A549 (cell line): ENCODE data around the gene RTN4RL1. TPM values are rescaled to one million over a fixed set of nuclear protein-coding genes. Genes with fewer than 3 reads are reported as not detected.
A peak's percentile ranks its signal among the peaks of the same experiment; 100 is the strongest.

ENCODE experiments used
- ATAC-seq, 2 experiments: fragments of 200-7000 bp in 1 of 2; fragments of >200 bp in 1 of 2; cut with Nextera tagmentation in 1 of 2; cut with Tn5 transposase in 1 of 2; 3 replicates each; pipeline versions ENCODE4 v1.8.0 to v1.9.1; 2018 to 2020; ENCODE audit warnings: mild to moderate bottlenecking in 1 of 2, moderate library complexity in 1 of 2
- CTCF ChIA-PET: fragments of 300-600 bp; sonication (Branson Sonifier 250); formaldehyde crosslinking; extraction: SDS; loops from one replicate; lab custom pipeline; 2021; ENCODE audit warnings: antibody characterized with exemption, inconsistent platforms; lab: Yijun Ruan, JAX
- POLR2A ChIA-PET: fragments of 350-600 bp; formaldehyde crosslinking; extraction: SDS; loops from one replicate; lab custom pipeline; 2021; ENCODE audit warnings: antibody characterized with exemption, inconsistent platforms; lab: Yijun Ruan, JAX
- DNase-seq, 2 experiments: peaks; one replicate each; pipeline versions ENCODE4 v3.0.0 to v3.0.0-alpha.2; 2011 to 2016; ENCODE audit warnings: low read depth in 1 of 2, low spot score in 1 of 2
- FAIRE-seq: peaks from 2 replicates; lab custom pipeline; 2011; peaks lifted over from hg19 to GRCh38; lab: Jason Lieb, UNC
- H3K27ac ChIP-seq, 2 experiments: fragments of >200 bp; sonication (Bioruptor Twin); formaldehyde crosslinking; 3 replicates each; pipeline ENCODE4 v1.5.1; 2016 to 2017
- H3K4me1 ChIP-seq: fragments of >200 bp; sonication (Bioruptor Twin); formaldehyde crosslinking; 3 replicates; pipeline ENCODE4 v1.6.1; 2016
- H3K4me2 ChIP-seq: fragments of >200 bp; sonication (Bioruptor Twin); formaldehyde crosslinking; 3 replicates; pipeline ENCODE4 v1.6.1; 2016
- H3K4me3 ChIP-seq: fragments of >200 bp; sonication (Bioruptor Twin); formaldehyde crosslinking; 3 replicates; pipeline ENCODE4 v1.5.1; 2016
- H3K9me3 ChIP-seq: fragments of >200 bp; sonication (Bioruptor Twin); formaldehyde crosslinking; 3 replicates; pipeline ENCODE4 v1.6.1; 2016
- BHLHE40 ChIP-seq: IDR thresholded peaks from 2 replicates; pipeline ENCODE4 v1.6.1; 2012; ENCODE audit warnings: low read depth, low read length, inconsistent platforms
- CBX2 ChIP-seq: fragments of 200-600 bp; sonication (generic); IDR thresholded peaks from 2 replicates; pipeline ENCODE4 v1.6.1; 2016; ENCODE audit warnings: low read depth, mild to moderate bottlenecking, borderline replicate concordance
- CTCF ChIP-seq: fragments of >200 bp; sonication (Bioruptor Twin); formaldehyde crosslinking; IDR thresholded peaks from 3 replicates; pipeline ENCODE4 v1.5.1; 2016
- E2F6 ChIP-seq: IDR thresholded peaks from 2 replicates; pipeline ENCODE4 v1.6.1; 2012; ENCODE audit warnings: low read depth, borderline replicate concordance
- EHMT2 ChIP-seq: fragments of 200-600 bp; sonication (generic); IDR thresholded peaks from 2 replicates; pipeline ENCODE4 v1.6.1; 2016; ENCODE audit warnings: antibody characterized with exemption, low read depth, mild to moderate bottlenecking, moderate library complexity
- ESRRA ChIP-seq: fragments of 150-350 bp; IDR thresholded peaks from 2 replicates; pipeline ENCODE4 v1.6.1; 2014; ENCODE audit warnings: mild to moderate bottlenecking, low read length, borderline replicate concordance
- HDAC2 ChIP-seq: fragments of 200-600 bp; sonication (generic); IDR thresholded peaks from 2 replicates; pipeline ENCODE4 v1.6.1; 2016
- HMGXB4 ChIP-seq: fragments of 250-450 bp; sonication (Bioruptor Pico); IDR thresholded peaks from 2 replicates; pipeline ENCODE4 v1.5.0; 2021; ENCODE audit warnings: mild to moderate bottlenecking, moderate library complexity, borderline replicate concordance
- HOXA7 ChIP-seq: fragments of 250-450 bp; sonication (Bioruptor Pico); IDR thresholded peaks from 2 replicates; pipeline ENCODE4 v1.5.0; 2020; ENCODE audit warnings: mild to moderate bottlenecking, moderate library complexity
- HOXB5 ChIP-seq: fragments of 250-450 bp; sonication (Bioruptor Pico); IDR thresholded peaks from 2 replicates; pipeline ENCODE4 v1.5.0; 2020; ENCODE audit warnings: mild to moderate bottlenecking, moderate library complexity
- JUN ChIP-seq, 2 experiments: fragments of >200 bp; sonication (Bioruptor Twin); formaldehyde crosslinking; IDR thresholded peaks; 2 replicates in 1 of 2; 3 replicates in 1 of 2; pipeline ENCODE4 v1.6.1; 2016 to 2017
- JUNB ChIP-seq: fragments of >200 bp; sonication (Bioruptor Twin); formaldehyde crosslinking; IDR thresholded peaks from 2 replicates; pipeline ENCODE4 v1.6.1; 2016
- NPAS2 ChIP-seq: fragments of 250-450 bp; sonication (Bioruptor Pico); IDR thresholded peaks from 2 replicates; pipeline ENCODE4 v1.8.0; 2022; ENCODE audit warnings: mild to moderate bottlenecking, moderate library complexity, borderline replicate concordance
- POLR2AphosphoS2 ChIP-seq: conservative IDR thresholded peaks from 2 replicates; pipeline ENCODE4 v1.6.1; 2012; ENCODE audit warnings: low read length, improper control_type of control experiment, inconsistent platforms
- REST ChIP-seq: fragments of 200-600 bp; sonication (generic); IDR thresholded peaks from 2 replicates; pipeline ENCODE4 v1.6.1; 2016; ENCODE audit warnings: antibody characterized with exemption, mild to moderate bottlenecking, moderate library complexity
- RNF2 ChIP-seq: fragments of 200-600 bp; sonication (generic); IDR thresholded peaks from 2 replicates; pipeline ENCODE4 v1.6.1; 2016; ENCODE audit warnings: low read depth, mild to moderate bottlenecking, antibody characterized with exemption, moderate library complexity, borderline replicate concordance
- SMC3 ChIP-seq: fragments of >200 bp; sonication (Bioruptor Twin); formaldehyde crosslinking; IDR thresholded peaks from 3 replicates; pipeline ENCODE4 v1.6.1; 2018; ENCODE audit warnings: inconsistent platforms
- TP53 ChIP-seq: fragments of 250-450 bp; sonication (Bioruptor Pico); IDR thresholded peaks from 2 replicates; pipeline ENCODE4 v1.5.0; 2021; ENCODE audit warnings: mild to moderate bottlenecking, moderate library complexity
- ZC3H11A ChIP-seq: fragments of 450-650 bp; IDR thresholded peaks from 2 replicates; pipeline ENCODE4 v1.6.1; 2014; ENCODE audit warnings: antibody characterized with exemption, mild to moderate bottlenecking
- ZFP36 ChIP-seq: fragments of 450-650 bp; IDR thresholded peaks from 2 replicates; pipeline ENCODE4 v1.6.1; 2014; ENCODE audit warnings: borderline replicate concordance; ENCODE audit not compliant: partially characterized antibody
- WGBS: methylation state at CpG from one replicate; pipeline ENCODE4 v1.1.6; 2017; ENCODE audit errors: missing lambda C conversion rate; 5-methylcytosine and 5-hydroxymethylcytosine counted together
- polyA plus RNA-seq, 4 experiments: library from polyadenylated mRNA; depleted of rRNA in 3 of 4; stranded (reverse); fragments of >200 nt; fragmentation: RNase III in 1 of 4; extraction: RNeasy Plus Mini Kit Qiagen cat#74134 plus additional on column Dnase treatment in 1 of 4; gene quantifications; 2 replicates in 3 of 4; 3 replicates in 1 of 4; pipeline ENCODE4 v1.2.3, GENCODE V29; 2011 to 2017

The RTN4RL1 gene
- polyA plus RNA-seq, 2 of the 4 experiments (the other 2 are of a cell fraction), result 0.39 to 1.5 TPM

GRCh38 chr17:1930337-1930645, 94.8 kb downstream of the RTN4RL1 start:
- Histone ChIP-seq H3K4me3 (no peak overlapping the region), H3K4me2 (no peak overlapping the region), H3K4me1 (no peaks in the 10 kb centered on the region), H3K9me3 (no peaks in the 10 kb centered on the region), H3K27ac (no peak overlapping the region)
- FAIRE-seq (no peak), DNase-seq (no peak), ATAC-seq (no peak; a peak in 1 of 6 replicates)
- no peak for TF ChIP-seq RNF2
- no peak for TF ChIP-seq POLR2AphosphoS2
- ChIA-PET POLR2A (no interaction called here), CTCF (interaction anchor here (0.6 to 3.1 kb wide), 7 partner anchors 12 to 377 kb away, joined by 3 to 11 read pairs (median 3); partner anchors contain the start of gene RTN4RL1)
- 49% methylated on average over 8 of the region's 8 CpGs for WGBS

- POLR2A ChIA-PET, result no interaction called here
- no peak overlapping the region for H3K27ac ChIP-seq
- no peak for FAIRE-seq
- TF ChIP-seq ESRRA (no peak), JUN (IDR thresholded peaks at IDR 0.05) (no peak), CTCF (no peak), NPAS2 (no peak), EHMT2 (no peak), SMC3 (no peak), BHLHE40 (no peak), HOXA7 (CRISPR knock-in tag) (no peak), HMGXB4 (CRISPR knock-in tag) (no peak), CBX2 (no peak), HOXB5 (CRISPR knock-in tag) (no peak), E2F6 (no peak), ZC3H11A (no peak), ZFP36 (no peak), HDAC2 (no peak), JUNB (no peak), REST (no peak), TP53 (CRISPR knock-in tag) (no peak)
- TF ChIP-seq, all 56 proteins: peak for 0
- WGBS, result 87% methylated on average over 12 of the region's 12 CpGs
- peak; percentile 25 to 40; a peak in 4 of 6 replicates for ATAC-seq
- Histone ChIP-seq H3K4me3 (no peak overlapping the region), H3K4me2 (no peak overlapping the region), H3K9me3 (no peaks in the 10 kb centered on the region), H3K4me1 (no peaks in the 10 kb centered on the region)
- CTCF ChIA-PET, result interaction anchor here (0.9 to 1.5 kb wide), 2 partner anchors 10 to 316 kb away, joined by 3 read pairs; no protein-coding TSS in a partner anchor
- no peak for DNase-seq
Measured at GRCh38 chr17:1928976-1929375, 96.2 kb downstream of the RTN4RL1 start.
